Fibroblast of lung (primary cell): Measurements from ENCODE around the gene RGS12. TPM values are rescaled to one million over a fixed set of nuclear protein-coding genes. Genes with fewer than 3 reads are reported as not detected.

Experiments used
- DNase-seq, 2 donors: peaks; one replicate each; pipeline versions ENCODE4 v3.0.0 to v3.0.0-alpha.2; 2010; ENCODE audit warnings: low read depth in 2 of 2
- H2AFZ ChIP-seq: 2 replicates; pipeline ENCODE4 v1.5.1; 2012; ENCODE audit warnings: low read length, control low read depth, inconsistent platforms
- H3K27ac ChIP-seq: 2 replicates; pipeline ENCODE4 v1.5.1; 2011; ENCODE audit warnings: low read length, control low read depth; ENCODE audit not compliant: insufficient read depth
- H3K27me3 ChIP-seq: 2 replicates; pipeline ENCODE4 v1.5.1; 2011; ENCODE audit warnings: mild to moderate bottlenecking, low read length; ENCODE audit not compliant: control insufficient read depth, insufficient read depth
- H3K36me3 ChIP-seq: 2 replicates; pipeline ENCODE4 v1.5.1; 2011; ENCODE audit warnings: low read length; ENCODE audit not compliant: control insufficient read depth, insufficient read depth
- H3K4me1 ChIP-seq: 2 replicates; pipeline ENCODE4 v1.5.1; 2011; ENCODE audit warnings: low read length; ENCODE audit not compliant: control insufficient read depth, insufficient read depth; ENCODE audit errors: extremely low read depth
- H3K4me2 ChIP-seq: 2 replicates; pipeline ENCODE4 v1.5.1; 2011; ENCODE audit warnings: low read length, control low read depth; ENCODE audit not compliant: insufficient read depth; ENCODE audit errors: extremely low read depth
- H3K4me3 ChIP-seq, 4 experiments: fragments of 200-600 bp in 1 of 4; sonication (generic) in 1 of 4; replicated peaks in 1 of 4; 2 replicates each; pipeline ENCODE4 v1.5.1; 2011 to 2016; ENCODE audit warnings: low read length in 4 of 4, low read depth in 3 of 4, mild to moderate bottlenecking in 3 of 4, control low read depth in 2 of 4, inconsistent platforms in 1 of 4, mixed read lengths in 1 of 4; ENCODE audit not compliant: insufficient read depth in 1 of 4; ENCODE audit errors: control extremely low read depth in 1 of 4
- H3K79me2 ChIP-seq: 2 replicates; pipeline ENCODE4 v1.5.1; 2012; ENCODE audit warnings: mild to moderate bottlenecking, low read length, inconsistent platforms; ENCODE audit not compliant: control insufficient read depth, insufficient read depth
- H3K9ac ChIP-seq: 2 replicates; pipeline ENCODE4 v1.5.1; 2011; ENCODE audit warnings: mild to moderate bottlenecking, low read length, control low read depth; ENCODE audit not compliant: insufficient read depth
- H3K9me3 ChIP-seq: 2 replicates; pipeline ENCODE4 v1.5.1; 2012; ENCODE audit warnings: low read depth, low read length; ENCODE audit not compliant: control insufficient read depth, insufficient read depth
- H4K20me1 ChIP-seq: 2 replicates; pipeline ENCODE4 v1.5.1; 2011; ENCODE audit warnings: low read length; ENCODE audit not compliant: control insufficient read depth, insufficient read depth; ENCODE audit errors: extremely low read depth
- EZH2 ChIP-seq: IDR thresholded peaks from 2 replicates; pipeline ENCODE4 v1.5.1; 2012; ENCODE audit warnings: low read length, control low read depth, mild to moderate bottlenecking; ENCODE audit errors: missing control alignments
- polyA plus RNA-seq, 2 donors: library from polyadenylated mRNA; depleted of rRNA in 1 of 2; stranded (reverse) in 1 of 2; unstranded in 1 of 2; fragments of >200 nt; gene quantifications; 2 replicates each; pipeline ENCODE4 v1.2.1, GENCODE V29; 2011 to 2012; ENCODE audit warnings: missing spikeins in 1 of 2
- total RNA-seq: library from RNA; depleted of rRNA; stranded (reverse); fragments of >200 nt; gene quantifications from 2 replicates; pipeline ENCODE4 v1.2.1, GENCODE V29; 2014
- TF ChIP-seq, protein P1 (sequence below), 2 donors: IDR thresholded peaks in 1 of 2; conservative IDR thresholded peaks in 1 of 2; 1 replicate in 1 of 2; 2 replicates in 1 of 2; pipeline ENCODE4 v1.5.1; 2011 to 2012; ENCODE audit warnings: low read length in 2 of 2, control low read depth in 1 of 2, inconsistent platforms in 1 of 2, low read depth in 1 of 2, mild to moderate bottlenecking in 1 of 2

Gene RGS12
- total and polyA plus RNA-seq, 2 donors (not counting 1 experiment from before 2014, with no cell fraction given): 5.1 to 21.1 TPM

GRCh38 chr4:3253808-3254207, 39.0 kb upstream of the RGS12 start:
- no peak overlapping the region for H3K4me2 ChIP-seq
- no peaks in the 10 kb centered on the region for H3K27me3 ChIP-seq
- H3K9ac ChIP-seq: no peak overlapping the region
- TF ChIP-seq, protein P1, sequence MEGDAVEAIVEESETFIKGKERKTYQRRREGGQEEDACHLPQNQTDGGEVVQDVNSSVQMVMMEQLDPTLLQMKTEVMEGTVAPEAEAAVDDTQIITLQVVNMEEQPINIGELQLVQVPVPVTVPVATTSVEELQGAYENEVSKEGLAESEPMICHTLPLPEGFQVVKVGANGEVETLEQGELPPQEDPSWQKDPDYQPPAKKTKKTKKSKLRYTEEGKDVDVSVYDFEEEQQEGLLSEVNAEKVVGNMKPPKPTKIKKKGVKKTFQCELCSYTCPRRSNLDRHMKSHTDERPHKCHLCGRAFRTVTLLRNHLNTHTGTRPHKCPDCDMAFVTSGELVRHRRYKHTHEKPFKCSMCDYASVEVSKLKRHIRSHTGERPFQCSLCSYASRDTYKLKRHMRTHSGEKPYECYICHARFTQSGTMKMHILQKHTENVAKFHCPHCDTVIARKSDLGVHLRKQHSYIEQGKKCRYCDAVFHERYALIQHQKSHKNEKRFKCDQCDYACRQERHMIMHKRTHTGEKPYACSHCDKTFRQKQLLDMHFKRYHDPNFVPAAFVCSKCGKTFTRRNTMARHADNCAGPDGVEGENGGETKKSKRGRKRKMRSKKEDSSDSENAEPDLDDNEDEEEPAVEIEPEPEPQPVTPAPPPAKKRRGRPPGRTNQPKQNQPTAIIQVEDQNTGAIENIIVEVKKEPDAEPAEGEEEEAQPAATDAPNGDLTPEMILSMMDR (conservative IDR thresholded peaks at IDR 0.05 in 1 of 2, IDR thresholded peaks at IDR 0.05 in 1 of 2; ENCODE audit: low read depth in 1 of 2, low read length in 2 of 2): no peak
- no peak for TF ChIP-seq EZH2
- no peak overlapping the region for H3K27ac ChIP-seq
- H4K20me1 ChIP-seq: no peaks in the 10 kb centered on the region
- no peaks in the 10 kb centered on the region for H3K79me2 ChIP-seq
- no peak overlapping the region for H3K4me3 ChIP-seq
- H3K9me3 ChIP-seq: no peaks in the 10 kb centered on the region
- H3K4me1 ChIP-seq: no peaks in the 10 kb centered on the region
- no peak for DNase-seq
- no peaks in the 10 kb centered on the region for H3K36me3 ChIP-seq
- no peak overlapping the region for H2AFZ ChIP-seq

GRCh38 chr4:3254302-3255131, 38.3 kb upstream of the RGS12 start:
- H3K9ac ChIP-seq: no peak overlapping the region
- DNase-seq: no peak
- no peak overlapping the region for H3K4me3 ChIP-seq
- H3K4me2 ChIP-seq: no peak overlapping the region
- H3K27me3 ChIP-seq: no peaks in the 10 kb centered on the region
- no peaks in the 10 kb centered on the region for H3K36me3 ChIP-seq
- no peak for TF ChIP-seq EZH2
- TF ChIP-seq, protein P1 (conservative IDR thresholded peaks at IDR 0.05 in 1 of 2, IDR thresholded peaks at IDR 0.05 in 1 of 2; ENCODE audit: low read depth in 1 of 2, low read length in 2 of 2): no peak
- no peaks in the 10 kb centered on the region for H3K9me3 ChIP-seq
- no peaks in the 10 kb centered on the region for H3K79me2 ChIP-seq
- no peaks in the 10 kb centered on the region for H3K4me1 ChIP-seq
- H4K20me1 ChIP-seq: no peaks in the 10 kb centered on the region
- no peak overlapping the region for H2AFZ ChIP-seq
- H3K27ac ChIP-seq: no peak overlapping the region

DNA sequence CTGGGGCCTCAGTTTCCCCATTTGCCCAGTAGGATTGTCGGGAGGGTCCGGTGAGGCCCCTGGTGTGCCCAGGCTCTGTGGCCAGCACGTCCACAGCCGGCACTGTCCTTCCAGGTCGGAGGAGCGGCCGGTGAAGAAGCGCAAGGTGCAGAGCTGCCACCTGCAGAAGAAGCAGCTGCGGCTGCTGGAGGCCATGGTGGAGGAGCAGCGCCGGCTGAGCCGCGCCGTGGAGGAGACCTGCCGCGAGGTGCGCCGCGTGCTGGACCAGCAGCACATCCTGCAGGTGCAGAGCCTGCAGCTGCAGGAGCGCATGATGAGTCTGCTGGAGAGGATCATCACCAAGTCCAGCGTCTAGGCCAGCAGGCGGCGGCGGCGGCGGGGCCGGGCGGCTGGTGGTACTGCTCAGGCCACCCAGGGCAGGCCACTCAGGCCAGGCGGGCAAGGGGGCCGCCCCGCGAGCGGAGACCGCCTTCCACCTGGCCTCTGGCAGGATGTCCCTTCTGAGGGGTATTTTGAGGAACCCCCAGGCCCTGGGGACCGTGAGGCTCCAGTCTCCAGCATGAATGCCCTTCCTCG, 37.1 kb upstream of the RGS12 start:
- Histone ChIP-seq H3K27ac (no peak overlapping the region), H3K36me3 (no peaks in the 10 kb centered on the region), H4K20me1 (no peaks in the 10 kb centered on the region), H3K9me3 (no peaks in the 10 kb centered on the region), H3K79me2 (no peaks in the 10 kb centered on the region), H3K27me3 (no peaks in the 10 kb centered on the region), H3K9ac (no peak overlapping the region), H3K4me2 (no peak overlapping the region), H2AFZ (no peak overlapping the region), H3K4me3 (no peak overlapping the region), H3K4me1 (no peaks in the 10 kb centered on the region)
- TF ChIP-seq, protein P1 (conservative IDR thresholded peaks at IDR 0.05 in 1 of 2, IDR thresholded peaks at IDR 0.05 in 1 of 2; ENCODE audit: low read depth in 1 of 2, low read length in 2 of 2): no peak
- no peak for TF ChIP-seq EZH2
- DNase-seq: no peak
